KG1 (cell line): ENCODE measurements around the gene PIPOX.

Experiments
- DNase-seq: peaks from one replicate; lab custom pipeline; 2025; lab: John Stamatoyannopoulos, UW

PIPOX gene

GRCh38 chr17:29019475-29020181 lies 23.3 kb upstream of the PIPOX start:
- no peak for DNase-seq

GRCh38 chr17:29020576-29020975 lies 22.4 kb upstream of the PIPOX start:
- DNase-seq = no peak

- no peak for DNase-seq
Measured at GRCh38 chr17:29021226-29021625, 21.7 kb upstream of the PIPOX start.

GRCh38 chr17:29022074-29022473 lies 20.9 kb upstream of the PIPOX start:
- no peak for DNase-seq

GRCh38 chr17:29024316-29024952 lies 18.5 kb upstream of the PIPOX start:
- DNase-seq = no peak

GRCh38 chr17:29031488-29031887 lies 11.5 kb upstream of the PIPOX start:
- no peak for DNase-seq

- DNase-seq = no peak
Measured at GRCh38 chr17:29032013-29032856, 10.7 kb upstream of the PIPOX start.

GRCh38 chr17:29032857-29033197 lies 10.1 kb upstream of the PIPOX start:
- no peak for DNase-seq

GRCh38 chr17:29034510-29034909 lies 8.4 kb upstream of the PIPOX start:
- DNase-seq = no peak

- DNase-seq = no peak
Measured at GRCh38 chr17:29036584-29036983, 6.4 kb upstream of the PIPOX start.

GRCh38 chr17:29037739-29038084 lies 5.2 kb upstream of the PIPOX start:
- DNase-seq = no peak

GRCh38 chr17:29038085-29038795 lies 4.7 kb upstream of the PIPOX start:
- DNase-seq = no peak

GRCh38 chr17:29039764-29040598 lies 3.0 kb upstream of the PIPOX start:
- no peak for DNase-seq

- no peak for DNase-seq
Measured at GRCh38 chr17:29041091-29041490, 1.9 kb upstream of the PIPOX start.

- no peak for DNase-seq
Measured at GRCh38 chr17:29041571-29041970, 1.4 kb upstream of the PIPOX start.

GRCh38 chr17:29042026-29042678 lies 789 bp upstream of the PIPOX start:
- DNase-seq = no peak

GRCh38 chr17:29043539-29044145 lies 701 bp downstream of the PIPOX start:
- no peak for DNase-seq

GRCh38 chr17:29045026-29045425 lies 2.1 kb downstream of the PIPOX start:
- no peak for DNase-seq

GRCh38 chr17:29045734-29046472 lies 3.0 kb downstream of the PIPOX start:
- no peak for DNase-seq

GRCh38 chr17:29046473-29046839 lies 3.5 kb downstream of the PIPOX start:
- no peak for DNase-seq
